Stimulated activated CD8-positive, alpha-beta memory T cell treated with anti-CD3 and anti-CD28 coated beads, Interleukin-12 subunit alpha, Interleukin-12 subunit beta, amount 100 ng/mL, for 4 hours (primary cell): ENCODE results near the gene TREML2.
"Not testable (repeated sequence)": the region's sequence is repeated elsewhere in the genome, so short reads cannot be mapped to it uniquely, and the experiment has no call there.

ENCODE experiments used
- DNase-seq: peaks from one replicate; pipeline ENCODE4 v3.0.0-alpha.2; 2020; ENCODE audit warnings: low read depth

Gene TREML2

DNA sequence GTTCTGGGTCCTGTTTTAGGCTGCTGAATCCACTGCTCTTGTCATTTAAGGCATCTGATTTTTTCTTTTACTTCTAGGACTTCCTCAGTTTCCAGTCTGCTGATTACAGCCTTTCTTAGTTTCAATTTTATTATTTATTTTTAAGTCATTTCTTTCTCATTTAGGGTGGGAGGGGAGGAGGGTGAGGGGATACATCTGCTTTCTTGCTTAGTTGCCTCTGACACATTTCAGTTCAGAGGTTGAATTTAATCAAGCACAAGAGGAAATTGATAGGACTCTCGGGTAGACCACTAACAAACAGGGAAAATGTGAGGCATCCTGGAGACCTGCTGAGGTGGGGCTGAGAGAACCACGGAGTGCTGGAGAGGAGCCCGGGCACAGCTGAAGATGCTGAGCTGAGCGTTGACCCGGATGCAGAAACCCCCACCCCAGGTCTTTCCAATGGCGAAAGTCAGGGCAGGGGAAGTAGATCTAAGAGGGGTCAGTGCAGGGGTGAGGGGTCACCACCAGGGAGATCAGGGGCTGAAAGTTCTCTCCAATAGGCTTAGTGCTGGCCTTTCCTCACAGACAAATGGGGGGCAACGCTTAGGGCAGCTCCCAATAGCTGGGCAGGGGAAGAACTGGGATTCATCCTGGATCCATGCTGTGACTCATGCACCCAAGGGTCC lies 7.6 kb upstream of the TREML2 start:
- DNase-seq = no peak

DNA sequence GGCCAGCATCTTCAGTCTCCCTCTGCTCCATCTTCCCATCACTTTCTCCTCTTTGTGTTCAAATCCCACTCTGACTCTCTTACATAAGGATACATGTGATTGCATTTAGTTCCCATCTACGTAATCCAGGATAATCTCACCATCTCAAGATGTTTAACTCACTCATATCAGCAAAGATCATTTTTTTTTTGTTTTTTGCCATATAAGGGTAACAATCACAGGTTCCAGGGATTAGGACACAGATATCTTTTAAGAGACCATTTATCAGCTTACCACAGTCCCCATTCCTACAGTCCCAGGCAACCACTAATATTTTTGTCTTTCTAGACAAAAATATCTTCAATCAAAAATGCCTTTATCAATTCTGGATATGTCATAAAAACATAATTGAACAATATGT lies 3.2 kb upstream of the TREML2 start:
- no peak for DNase-seq

DNA sequence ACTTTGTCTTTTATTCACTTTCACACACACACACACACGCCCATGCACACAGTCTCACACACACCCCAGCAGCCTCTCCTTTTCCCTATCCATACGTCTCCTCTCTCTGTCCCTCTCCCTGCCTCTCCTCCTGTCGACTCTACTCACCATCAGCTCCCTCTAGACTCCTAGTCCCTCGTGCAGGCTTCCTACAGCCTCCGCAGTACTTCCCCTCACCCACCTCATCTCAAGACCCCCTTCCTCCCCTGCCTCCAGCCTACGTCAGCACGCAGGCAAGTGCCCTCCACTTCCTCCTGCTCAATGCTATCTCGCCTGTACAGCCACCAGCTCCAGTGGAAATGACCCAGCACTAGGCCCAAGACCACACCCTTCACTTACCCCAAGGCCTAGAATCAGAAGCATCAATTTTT lies 820 bp upstream of the TREML2 start:
- DNase-seq = no peak

DNA sequence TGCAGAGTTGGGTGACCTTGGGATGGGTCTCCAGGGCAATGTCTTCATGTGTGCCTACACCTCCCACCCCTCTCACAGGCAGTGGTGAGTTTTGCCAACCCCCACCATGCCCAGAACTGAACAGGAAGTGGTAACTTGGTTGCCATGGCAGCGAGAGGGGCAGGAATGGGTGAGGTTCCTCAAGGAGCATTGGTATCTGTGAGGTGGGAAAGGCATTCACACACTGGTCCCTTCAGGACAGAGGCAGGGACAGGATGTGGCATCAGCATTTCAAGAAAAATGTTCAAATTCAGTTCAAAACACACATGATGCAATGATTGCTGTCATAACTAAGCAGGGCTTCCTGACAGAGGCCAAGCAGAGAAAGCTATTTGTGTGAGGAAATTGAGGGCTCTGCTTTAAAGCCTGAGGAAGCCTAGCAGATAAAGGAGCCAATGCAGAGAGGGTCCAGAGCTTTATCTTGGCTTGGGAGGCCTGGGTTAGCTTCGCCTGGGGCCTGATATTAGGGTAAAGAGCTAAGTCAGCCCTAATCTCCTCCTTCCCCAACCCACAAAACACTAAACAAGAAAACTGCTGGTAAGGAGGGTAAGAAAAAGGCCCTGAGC lies 551 bp downstream of the TREML2 start:
- no peak for DNase-seq

DNA sequence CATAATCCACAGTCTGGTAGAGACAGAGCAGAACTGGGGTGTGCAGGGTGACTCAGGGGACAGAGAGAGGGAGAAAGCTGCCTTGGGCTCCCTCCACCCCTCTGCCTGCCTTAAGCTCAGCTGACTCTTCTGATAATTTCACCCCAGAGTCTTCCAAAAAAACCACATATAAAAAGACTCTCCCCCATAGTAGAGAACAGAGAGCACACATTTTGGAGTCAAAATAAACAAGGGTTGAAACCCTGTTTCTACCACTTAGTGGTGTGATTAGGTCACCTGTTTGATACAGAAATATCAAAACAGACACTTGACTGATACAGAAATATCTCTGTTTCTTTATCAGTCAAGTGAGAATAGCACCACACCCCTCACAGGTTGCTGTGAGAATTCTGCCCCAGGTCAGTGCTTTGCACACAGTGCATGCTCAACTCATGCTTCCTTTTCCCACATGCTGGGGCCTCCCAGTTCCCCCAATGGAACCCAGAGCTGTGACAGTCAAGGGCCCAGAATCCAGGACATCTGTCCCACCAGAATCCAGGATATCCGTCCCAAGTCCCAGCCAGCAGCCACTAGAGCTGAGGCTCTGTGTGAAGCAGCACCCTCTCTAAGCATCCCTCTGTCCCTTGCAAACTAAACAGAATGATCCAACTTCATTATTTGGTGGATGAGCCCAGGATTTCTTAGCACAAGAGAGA lies 1.2 kb downstream of the TREML2 start:
- DNase-seq = no peak

DNA sequence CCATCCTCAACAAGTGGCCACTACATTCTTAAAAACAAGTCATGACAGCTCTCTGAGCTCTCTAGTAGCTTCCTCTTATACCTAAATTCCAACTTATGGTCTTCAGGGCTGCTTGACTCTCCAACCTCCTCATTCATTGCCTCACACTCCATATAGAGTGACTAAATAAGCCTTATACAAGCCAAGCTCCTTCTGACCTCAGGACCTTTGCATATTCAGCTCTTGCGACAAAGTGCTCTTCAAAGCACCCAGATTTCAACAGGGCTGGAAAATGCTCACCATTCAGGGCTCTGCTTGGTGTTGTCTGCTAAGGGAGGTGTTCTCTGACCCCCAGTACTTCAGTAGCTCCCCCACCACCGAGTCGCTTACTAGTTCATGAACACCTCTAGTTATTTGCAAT lies 3.7 kb downstream of the TREML2 start:
- no peak for DNase-seq

DNA sequence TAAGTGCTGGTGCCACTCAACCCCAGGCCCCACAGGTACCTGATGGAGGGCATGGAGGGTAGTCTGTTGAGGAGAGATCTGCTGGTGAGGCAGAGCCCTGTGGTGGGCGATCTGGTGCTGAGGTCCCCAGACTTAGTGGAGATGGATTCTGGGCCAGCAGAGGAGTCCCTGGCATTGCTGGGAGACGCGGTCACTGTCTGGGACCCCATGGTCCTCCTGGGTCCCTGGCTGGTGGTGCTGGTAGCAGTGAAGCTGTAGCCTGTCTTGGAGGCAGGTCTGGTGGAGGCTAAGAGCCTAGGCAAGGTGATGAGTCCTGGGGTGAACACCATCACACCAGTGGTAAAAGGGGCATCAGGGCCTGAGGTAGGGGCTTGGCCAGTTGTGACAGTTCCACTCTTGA lies 6.6 kb downstream of the TREML2 start:
- no peak for DNase-seq

DNA sequence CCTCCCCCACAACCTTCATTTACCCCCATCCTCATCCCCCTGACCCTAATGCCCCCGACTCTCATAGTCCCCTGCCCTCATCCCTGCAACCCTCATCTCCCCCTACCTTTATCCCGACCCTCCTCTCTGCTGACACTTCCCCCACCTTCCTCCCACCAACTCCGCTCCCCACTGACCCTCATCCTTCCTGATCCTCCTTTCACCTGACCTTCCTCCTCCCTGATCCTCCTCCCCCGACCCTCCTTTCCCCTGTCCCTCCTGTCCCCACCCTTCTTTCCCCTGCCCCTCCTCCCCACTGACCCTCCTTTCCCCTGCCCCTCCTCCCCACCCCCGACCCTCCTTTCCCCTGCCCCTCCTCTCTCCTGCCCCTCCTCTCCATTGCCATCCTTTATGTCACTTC lies 7.1 kb downstream of the TREML2 start:
- no peak for DNase-seq

DNA sequence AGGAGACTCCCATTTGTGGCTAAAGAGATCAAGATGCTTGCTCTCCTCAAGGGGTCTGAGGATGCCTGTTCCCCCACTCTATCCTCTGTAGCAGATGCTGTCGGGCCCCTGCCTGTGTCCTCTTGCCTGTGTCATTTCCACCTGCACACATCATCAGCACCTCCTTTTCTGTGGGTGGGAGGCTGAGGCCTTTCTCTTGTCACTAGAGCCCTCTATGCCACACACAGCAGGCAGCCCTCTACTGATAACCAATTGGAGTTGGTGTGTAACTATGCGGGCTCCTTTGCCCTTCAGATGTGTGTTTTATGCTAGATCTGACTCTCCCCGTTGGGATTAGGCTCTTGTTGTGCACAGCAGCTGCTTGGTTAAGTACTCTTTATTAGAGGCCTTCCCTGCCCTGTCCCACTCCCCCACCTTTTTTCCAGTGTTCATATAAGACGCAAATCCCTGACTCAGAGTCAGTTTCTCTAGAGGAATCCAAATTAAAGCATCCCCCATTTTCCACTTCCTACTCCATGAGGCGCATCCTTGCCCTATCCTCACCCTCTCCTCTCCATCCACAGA lies 7.7 kb downstream of the TREML2 start:
- DNase-seq = no peak

DNA sequence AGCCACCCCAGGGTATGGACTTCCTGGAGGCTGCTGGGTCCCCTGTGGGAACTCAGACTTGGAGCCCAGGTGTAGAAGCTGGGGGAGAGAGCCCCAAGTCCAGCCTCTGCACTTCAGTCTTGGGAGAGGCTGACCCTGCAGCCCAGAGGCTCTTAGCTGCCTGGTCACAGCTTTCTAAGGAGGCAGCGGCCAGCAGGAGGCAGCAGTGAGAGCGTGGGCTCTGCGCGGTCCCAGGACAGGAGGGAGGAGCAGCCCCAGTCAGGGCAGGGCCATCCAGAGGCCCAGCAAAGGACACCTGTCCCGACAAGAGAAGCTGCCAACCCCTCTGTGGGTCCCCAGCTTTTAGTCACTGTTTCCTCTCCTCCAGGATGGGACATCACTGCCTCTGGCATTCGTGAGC lies 9.4 kb downstream of the TREML2 start:
- no peak for DNase-seq

DNA sequence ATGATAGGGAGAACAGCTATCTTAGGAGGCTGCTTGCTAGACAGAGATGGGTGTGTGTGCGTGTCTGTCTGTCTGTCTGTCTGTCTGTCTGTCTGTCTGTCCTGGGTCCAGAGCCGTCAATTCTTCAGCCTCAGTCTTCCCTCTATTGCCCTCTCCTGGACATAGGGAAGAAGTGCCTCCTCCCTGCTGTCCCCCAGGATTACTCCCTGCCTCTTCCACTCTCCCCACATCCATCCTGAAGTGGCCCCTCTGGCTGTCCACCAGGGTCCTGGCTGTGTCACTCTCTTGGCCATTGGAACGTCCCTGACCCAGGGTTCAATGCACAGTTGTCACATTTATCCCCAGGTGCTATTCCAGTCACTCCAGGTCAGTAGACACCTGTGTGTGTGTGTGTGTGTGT lies 10.2 kb downstream of the TREML2 start:
- no peak for DNase-seq

DNA sequence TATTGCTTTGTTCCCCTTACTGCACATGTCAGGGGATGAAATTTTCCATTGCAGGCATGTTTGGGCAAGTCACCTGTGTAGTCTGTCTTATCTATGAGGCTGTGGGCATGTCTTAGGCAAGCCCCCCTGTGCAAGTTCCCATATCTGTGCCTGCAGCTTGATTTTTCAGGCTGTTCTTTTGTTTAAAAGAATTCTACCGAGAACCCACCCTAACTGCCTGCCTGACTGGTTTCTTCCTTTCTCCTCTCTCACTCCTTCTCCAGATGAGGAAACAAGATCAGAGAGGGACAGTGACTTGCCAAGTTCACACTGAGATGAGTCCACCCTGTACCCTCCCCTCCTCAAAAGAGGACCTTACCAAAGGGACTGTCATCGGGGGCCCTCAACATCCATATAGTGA lies 11.0 kb downstream of the TREML2 start:
- no peak for DNase-seq

DNA sequence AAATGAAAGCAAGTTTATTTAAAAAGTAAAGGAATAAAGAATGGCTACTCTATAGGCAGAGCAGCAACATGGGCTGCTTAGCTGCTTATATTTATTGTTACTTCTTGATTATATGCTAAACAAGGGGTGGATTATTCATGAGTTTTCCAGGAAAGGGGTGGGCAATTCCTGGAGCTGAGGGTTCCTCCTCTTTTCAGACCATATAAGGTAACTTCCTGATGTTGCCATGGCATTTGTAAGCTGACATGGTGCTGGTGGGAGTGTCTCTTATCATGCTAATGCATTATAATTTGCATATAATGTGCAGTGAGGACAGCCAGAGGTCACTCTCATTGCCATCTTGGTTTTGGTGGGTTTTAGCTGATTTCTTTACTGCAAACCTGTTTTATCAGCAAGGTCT lies 11.9 kb downstream of the TREML2 start:
- not testable (repeated sequence) for DNase-seq

DNA sequence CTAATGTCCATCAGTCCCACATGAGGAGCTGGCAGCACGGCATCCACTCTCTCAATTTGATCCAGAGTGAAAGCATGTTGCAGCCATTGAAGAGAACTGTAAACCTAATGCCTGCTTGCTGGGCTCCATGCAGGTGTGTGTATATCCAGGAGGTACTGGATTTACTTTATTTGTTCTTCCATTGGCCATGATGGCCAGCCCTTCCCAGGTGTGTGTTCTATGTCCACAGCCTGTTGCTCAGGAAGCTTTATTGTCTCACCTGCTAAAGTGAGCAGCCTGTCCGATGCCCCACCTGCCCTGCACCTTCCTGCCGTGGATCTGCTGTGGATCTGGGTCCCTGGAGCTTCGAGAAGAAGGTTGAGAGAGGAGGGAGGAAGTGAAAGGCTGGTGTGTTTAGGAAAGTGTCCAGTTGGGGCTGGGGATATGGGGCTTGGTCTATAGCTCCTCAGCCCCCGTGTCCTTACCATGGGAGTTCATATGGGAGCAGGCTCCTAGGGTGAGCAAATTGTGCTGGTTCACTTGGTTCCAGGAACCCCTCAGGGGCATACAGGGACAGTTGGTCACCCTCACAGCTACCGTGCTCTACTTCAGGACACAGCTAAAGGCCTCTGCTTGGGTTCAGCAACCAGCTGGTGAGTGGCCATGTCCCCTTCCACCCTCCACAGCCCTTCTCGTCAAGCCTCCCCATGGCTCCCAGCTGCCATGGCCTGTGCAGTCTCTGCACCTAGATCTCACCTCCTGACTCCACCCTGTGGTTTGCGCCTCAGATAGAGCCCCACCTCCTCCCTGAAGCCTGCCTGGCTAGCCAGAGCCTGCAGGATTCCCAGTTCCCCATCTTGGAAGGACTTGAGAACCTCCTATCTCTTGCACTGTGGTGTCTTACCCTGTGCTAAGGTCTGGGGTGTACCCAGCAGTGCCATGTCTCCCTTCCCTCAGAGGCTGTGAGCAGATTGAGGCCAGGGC lies 12.7 kb downstream of the TREML2 start:
- DNase-seq = no peak

DNA sequence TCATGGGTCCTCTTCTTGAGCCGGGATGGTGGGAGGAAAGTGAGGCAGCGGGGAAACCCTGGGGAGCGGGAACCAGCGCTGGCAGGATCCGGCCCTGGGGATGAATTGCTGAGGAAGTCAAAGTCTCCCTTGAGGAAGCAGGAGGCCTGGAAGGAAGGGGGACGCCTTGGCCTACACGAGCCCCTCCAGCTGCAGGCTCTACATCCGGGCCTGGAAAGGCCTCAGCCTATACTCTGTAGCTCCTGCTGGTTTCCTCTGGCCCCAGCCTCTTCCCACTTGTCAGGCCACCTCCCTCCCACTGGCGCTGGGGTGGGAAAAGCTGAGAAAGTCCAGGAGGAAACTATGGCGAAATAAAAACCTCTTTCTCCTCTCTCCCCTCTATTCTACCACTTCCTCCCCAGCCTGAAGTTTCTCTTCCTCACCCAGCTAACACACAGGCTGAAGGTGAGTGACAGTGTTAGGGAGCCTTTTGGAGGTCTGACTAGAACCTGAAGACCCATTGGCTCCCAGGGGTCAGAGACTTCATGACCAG lies 14.9 kb downstream of the TREML2 start:
- no peak for DNase-seq

DNA sequence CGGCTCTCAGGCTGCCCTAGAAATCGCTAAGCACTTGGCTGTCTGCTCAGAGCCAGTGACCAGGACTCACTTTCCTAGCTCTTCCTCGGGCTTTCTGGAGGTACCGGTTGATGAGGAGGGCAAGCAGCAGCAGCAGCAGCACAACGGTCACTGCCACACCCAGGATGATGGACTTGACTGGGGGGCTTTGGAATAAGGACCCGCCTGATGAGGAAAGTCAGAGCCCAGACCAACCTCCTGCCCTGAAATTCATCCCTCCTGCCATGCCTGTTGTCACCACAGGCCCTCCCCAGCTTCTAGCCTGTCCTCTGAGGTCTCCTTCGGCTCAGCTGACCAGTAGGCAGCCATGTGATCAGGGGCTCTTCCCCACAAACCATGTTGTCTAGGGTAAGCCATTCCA lies 16.2 kb downstream of the TREML2 start:
- no peak for DNase-seq

DNA sequence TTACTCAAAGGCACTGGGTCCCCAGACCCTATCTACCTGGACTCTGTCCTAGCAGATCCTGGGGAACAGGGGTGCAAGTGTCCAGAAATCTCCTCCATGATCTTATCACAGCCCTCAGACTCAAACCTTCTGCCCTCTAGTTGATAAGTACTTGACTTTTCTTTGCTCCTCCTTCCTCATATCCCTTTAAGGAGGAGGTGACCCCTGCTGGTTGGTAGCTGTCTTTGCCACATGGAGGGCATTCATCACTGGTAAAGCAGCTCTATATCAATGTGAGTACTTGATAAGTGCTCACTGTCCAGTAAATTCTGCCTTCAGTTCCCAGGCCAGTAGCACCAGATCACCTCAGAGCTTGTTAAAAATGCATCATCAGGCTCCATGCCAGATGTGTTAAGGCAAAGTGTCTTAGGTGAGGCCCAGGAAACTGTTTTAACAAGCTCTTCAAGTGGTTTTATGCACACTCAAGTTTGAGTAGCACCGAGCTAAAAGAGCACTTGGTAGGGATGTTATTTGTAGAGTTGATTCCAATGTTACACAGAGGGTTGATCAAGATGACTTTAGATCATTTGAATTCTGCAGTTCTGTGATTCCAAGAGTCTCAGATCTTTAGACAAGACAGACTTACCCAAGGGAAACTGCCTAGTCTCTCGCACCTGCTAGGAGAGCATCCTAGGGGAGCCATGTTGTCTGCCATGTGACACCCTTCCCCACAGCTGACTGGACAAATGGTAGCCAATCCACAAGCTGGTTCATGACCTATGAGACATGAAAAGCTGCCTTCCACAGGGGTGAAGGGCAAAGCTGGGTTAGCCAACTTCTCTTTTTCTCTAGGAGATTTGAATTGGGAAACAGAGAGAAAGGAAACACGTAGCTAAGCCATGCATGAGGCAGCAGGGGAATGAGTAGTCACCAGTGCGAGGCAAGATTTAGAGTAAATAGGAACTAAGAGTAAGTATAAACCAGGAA lies 18.6 kb downstream of the TREML2 start:
- no peak for DNase-seq

DNA sequence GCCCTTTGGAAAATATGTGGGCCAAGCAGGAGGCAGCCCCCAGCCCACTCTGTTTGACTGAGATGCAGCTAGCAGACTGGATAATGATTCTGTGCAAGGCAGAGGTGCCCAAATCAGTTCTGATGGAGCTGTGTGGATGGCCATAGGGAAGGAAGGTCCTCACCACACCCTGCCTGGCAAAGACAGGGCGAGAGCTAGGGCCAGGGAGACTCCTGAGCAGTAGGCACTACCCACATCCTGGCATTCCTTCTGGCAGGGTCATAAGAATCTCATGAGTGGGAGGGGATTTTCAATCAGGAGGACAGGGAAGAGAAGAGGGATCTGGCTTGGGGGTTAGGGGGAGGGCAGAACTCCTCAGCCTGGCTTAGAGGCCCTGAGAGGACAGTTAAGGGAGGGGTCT lies 19.4 kb downstream of the TREML2 start:
- no peak for DNase-seq

DNA sequence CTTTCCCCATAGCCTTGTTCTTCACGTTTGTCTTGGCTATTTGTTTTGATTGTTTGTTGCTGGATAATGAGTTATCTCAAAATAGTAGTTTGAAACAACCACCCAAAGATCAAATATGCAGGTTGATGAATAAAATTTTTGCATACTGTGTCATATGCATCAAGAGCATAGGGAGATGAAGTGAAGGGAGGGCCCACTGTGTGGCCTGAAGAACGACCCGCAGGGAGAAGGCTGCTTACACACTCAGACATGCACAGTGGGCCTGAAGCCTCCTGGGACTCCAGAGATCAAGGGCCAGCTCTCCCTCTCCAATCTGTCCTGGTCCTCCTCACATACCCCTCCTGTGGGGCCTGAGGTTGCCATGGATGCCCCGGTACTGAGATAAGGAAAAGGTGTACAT lies 21.8 kb downstream of the TREML2 start:
- no peak for DNase-seq

DNA sequence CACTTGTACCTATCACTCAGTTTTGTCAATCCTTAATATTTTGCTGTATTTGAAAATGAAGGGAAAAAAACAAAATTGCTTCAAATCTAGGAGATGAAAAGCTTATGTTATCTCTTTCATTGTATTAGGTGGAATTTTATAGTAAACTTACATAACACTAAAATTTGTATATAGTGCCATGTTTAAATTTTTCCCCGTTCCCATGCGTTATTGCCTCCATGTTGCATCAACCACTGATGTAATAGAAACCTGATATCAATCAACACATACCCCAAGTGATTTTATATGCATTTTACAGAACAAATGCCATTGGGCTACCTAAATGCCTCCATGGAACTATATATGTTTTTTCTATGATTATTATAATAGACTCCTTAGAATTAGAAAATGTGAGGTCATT lies 23.3 kb downstream of the TREML2 start:
- DNase-seq = no peak

DNA sequence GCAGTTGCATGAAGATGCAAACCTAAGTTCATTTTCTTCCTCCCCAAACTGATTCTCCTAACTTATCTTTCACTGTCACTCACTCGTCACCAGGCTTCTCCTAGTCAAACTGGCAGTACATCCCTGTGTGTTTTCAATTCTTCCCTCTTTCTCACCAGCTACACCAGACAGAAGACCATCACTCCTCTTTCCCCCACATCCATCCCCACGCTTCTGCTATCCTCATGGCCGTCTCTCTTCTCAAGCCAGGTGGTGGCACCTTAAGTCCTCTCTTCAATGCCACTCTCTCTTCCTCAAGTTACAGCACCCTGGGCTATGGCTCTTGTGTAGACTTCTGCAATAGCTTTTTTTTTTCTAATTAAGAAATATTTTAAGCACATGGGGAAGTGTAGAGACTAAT lies 23.7 kb downstream of the TREML2 start:
- no peak for DNase-seq
